C4-2B (cell line): Measurements from ENCODE around the gene IL17F.
A peak's percentile ranks its signal among the peaks of the same experiment; 100 is the strongest.

Experiments used
- H3K27ac ChIP-seq: fragments of 450-650 bp; 2 replicates; pipeline ENCODE4 v1.5.1; 2017
- ZFX ChIP-seq: fragments of 450-650 bp; IDR thresholded peaks from 2 replicates; pipeline ENCODE4 v1.6.1; 2017
- TF ChIP-seq, protein P1 (sequence below): fragments of 450-650 bp; conservative IDR thresholded peaks from 2 replicates; pipeline ENCODE4 v1.5.1; 2017; ENCODE audit warnings: mild to moderate bottlenecking

Gene IL17F

GRCh38 chr6:52221302-52221701 is 23.0 kb downstream of the IL17F start:
- no peak overlapping the region for H3K27ac ChIP-seq
- TF ChIP-seq, protein P1, sequence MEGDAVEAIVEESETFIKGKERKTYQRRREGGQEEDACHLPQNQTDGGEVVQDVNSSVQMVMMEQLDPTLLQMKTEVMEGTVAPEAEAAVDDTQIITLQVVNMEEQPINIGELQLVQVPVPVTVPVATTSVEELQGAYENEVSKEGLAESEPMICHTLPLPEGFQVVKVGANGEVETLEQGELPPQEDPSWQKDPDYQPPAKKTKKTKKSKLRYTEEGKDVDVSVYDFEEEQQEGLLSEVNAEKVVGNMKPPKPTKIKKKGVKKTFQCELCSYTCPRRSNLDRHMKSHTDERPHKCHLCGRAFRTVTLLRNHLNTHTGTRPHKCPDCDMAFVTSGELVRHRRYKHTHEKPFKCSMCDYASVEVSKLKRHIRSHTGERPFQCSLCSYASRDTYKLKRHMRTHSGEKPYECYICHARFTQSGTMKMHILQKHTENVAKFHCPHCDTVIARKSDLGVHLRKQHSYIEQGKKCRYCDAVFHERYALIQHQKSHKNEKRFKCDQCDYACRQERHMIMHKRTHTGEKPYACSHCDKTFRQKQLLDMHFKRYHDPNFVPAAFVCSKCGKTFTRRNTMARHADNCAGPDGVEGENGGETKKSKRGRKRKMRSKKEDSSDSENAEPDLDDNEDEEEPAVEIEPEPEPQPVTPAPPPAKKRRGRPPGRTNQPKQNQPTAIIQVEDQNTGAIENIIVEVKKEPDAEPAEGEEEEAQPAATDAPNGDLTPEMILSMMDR, result no peak
- TF ChIP-seq ZFX, result no peak

DNA sequence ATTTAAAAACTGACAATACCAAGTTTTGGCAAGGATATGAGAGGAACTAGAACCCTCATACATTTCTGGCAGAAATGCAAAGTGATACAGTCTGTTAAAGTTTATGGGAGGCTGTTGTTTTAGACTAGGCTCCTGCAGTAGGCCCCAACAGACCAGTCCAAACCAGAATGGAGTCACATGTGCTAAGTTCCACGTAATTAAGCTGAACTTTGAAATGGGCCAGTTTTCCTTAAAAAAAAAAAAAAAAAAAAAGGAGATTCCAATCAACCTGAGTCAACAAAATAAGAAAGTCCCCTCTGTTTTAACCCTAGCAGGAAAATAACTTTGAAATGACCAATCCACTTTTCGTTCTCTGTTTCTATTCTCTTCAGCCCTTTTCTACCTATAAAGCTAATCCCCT is 26.5 kb downstream of the IL17F start:
- TF ChIP-seq ZFX, result no peak
- TF ChIP-seq, protein P1, result no peak
- no peak overlapping the region for H3K27ac ChIP-seq

DNA sequence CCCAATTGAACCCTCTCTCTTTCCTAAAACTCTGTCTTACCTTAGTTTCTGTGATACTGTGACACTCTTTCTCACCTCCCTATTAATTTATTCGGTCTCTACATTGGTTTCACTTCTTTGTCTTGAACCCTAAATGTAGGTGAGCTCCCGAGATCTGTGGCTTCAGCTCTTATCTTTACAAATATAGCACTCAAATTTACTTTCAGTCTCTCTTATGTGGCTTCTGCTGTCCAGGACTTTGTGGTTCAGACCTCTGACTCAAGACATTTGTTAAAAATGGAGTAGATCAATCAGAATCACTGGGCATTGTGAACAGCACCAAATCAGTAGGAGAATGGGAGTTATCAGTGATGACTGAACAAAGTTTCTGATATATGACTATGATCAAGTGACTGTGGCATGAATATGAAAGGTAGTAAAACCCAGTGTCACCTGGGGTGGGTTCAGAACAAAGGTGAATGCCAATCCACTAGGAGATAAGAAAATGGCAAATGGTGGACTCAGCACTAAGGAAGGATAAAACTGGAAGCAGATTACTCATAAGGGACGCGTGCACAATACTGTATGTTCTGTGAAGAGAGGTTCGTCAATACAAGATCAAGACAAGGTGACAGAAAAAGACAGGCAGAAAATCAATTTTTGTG is 27.2 kb downstream of the IL17F start:
- H3K27ac ChIP-seq, result no peak overlapping the region
- TF ChIP-seq, protein P1, result no peak
- no peak for TF ChIP-seq ZFX

DNA sequence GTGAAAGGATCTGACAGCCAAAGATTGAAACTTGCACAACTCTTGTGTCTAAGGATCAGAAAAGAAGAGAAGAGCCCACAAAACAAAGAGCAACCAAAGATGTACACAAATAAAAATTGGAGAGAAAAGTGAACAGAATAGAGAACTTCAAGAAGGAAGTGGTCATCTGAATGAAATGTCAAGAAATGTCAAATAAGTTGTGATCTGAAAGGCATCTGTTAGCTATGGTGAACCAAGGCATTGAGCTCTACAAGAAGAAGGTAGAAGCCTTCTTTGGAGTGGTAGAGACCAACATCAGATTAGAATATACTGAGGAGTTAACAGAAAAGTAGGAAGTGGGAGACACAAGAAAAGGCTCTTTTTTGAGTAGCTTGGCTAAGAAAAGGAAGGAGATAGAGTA is 28.5 kb downstream of the IL17F start:
- TF ChIP-seq, protein P1, result no peak
- TF ChIP-seq ZFX, result no peak
- no peak overlapping the region for H3K27ac ChIP-seq

DNA sequence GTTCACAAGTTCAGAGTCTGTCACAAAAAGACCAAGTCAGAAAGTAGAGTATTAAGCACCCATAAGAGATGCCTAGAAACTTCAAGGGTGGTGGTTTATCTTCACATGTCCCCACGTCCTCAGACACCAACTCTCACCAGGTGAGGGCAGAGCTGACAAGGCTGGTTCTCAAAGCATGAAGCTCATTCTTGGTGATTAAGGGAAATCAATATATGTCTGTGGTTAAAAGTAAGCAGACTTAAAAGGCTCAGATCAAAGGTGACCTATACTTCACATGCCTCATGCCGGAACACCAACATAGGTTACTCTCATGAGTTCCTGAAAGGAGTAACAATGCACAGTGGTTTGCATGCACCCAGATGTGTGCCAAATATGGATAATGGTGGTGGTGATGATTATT is 31.2 kb downstream of the IL17F start:
- no peak overlapping the region for H3K27ac ChIP-seq
- TF ChIP-seq, protein P1, result peak; percentile 6; the same call in 1 of the 2 replicates
- TF ChIP-seq ZFX, result no peak

DNA sequence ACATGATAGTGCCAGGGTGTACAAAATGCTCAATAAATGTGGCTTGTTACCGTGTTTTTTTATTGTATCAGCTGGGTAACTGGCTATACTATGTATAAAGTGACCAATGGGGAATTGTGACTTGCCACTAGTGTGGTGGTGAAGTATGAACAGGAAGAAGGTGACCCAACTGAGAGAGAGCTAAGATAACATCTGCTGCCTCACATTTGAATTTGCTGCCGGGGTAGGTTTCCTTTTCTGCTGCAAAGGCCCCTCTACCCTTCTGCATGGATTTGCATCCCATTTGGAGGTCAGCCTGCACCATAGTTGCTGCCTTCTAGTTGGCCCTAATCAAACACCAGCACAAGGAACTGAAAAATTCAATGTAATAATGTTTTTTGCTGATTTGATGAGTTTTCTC is 34.1 kb downstream of the IL17F start:
- TF ChIP-seq ZFX, result no peak
- TF ChIP-seq, protein P1, result no peak
- no peak overlapping the region for H3K27ac ChIP-seq

GRCh38 chr6:52209770-52210169 is 34.5 kb downstream of the IL17F start:
- TF ChIP-seq, protein P1, result no peak
- TF ChIP-seq ZFX, result no peak
- no peak overlapping the region for H3K27ac ChIP-seq
